ENCODE data around the gene PRXL2B.

The PRXL2B gene

GRCh38 chr1:2604844-2605508 lies 18.4 kb downstream of the PRXL2B start:
- WGBS (ENCODE audit: insufficient coverage) = 96% methylated on average over 11 of the region's 14 CpGs
- H3K4me3 ChIP-seq (ENCODE audit: control insufficient read depth in 1 of 7, extremely low read depth in 1 of 7, insufficient read depth in 4 of 7, low read depth in 2 of 7, low read length in 6 of 7) = no peak overlapping the region
- ChIA-PET CTCF (no interaction called here), POLR2A (no interaction called here)
- H3K9me3 ChIP-seq (ENCODE audit: control extremely low read depth in 1 of 5, control insufficient read depth in 4 of 5, insufficient read depth in 2 of 5, low read depth in 1 of 5, low read length in 4 of 5) = no peaks in the 10 kb centered on the region
- H3K27ac ChIP-seq (ENCODE audit: insufficient read depth in 1 of 2, low read depth in 1 of 2, low read length in 2 of 2, poor library complexity in 1 of 2, severe bottlenecking in 2 of 2) = no peak overlapping the region
- H3K27me3 ChIP-seq (replicated peaks in 2 of 5; ENCODE audit: control insufficient read depth in 4 of 5, insufficient read depth in 5 of 5, low read length in 4 of 5) = peaks cover 0 to 14% (median 0%) of the 10 kb centered on the region in 5 experiments
- H3K4me1 ChIP-seq (ENCODE audit: control extremely low read depth in 1 of 4, control insufficient read depth in 4 of 4, insufficient read depth in 4 of 4, low read length in 3 of 4) = no peaks in the 10 kb centered on the region
- no peak for DNase-seq
- no peaks in the 10 kb centered on the region for H3K36me3 ChIP-seq (ENCODE audit: control insufficient read depth in 4 of 4, insufficient read depth in 4 of 4, low read length in 3 of 4)

- CTCF ChIA-PET = no interaction called here
- no peaks in the 10 kb centered on the region for H3K9me3 ChIP-seq (ENCODE audit: control extremely low read depth in 1 of 5, control insufficient read depth in 4 of 5, insufficient read depth in 2 of 5, low read depth in 1 of 5, low read length in 4 of 5)
- no peak for DNase-seq
- no peaks in the 10 kb centered on the region for H3K36me3 ChIP-seq (ENCODE audit: control insufficient read depth in 4 of 4, insufficient read depth in 4 of 4, low read length in 3 of 4)
- no peak overlapping the region for H3K27ac ChIP-seq (ENCODE audit: insufficient read depth in 1 of 2, low read depth in 1 of 2, low read length in 2 of 2, poor library complexity in 1 of 2, severe bottlenecking in 2 of 2)
- no peaks in the 10 kb centered on the region for H3K4me1 ChIP-seq (ENCODE audit: control extremely low read depth in 1 of 4, control insufficient read depth in 4 of 4, insufficient read depth in 4 of 4, low read length in 3 of 4)
- POLR2A ChIA-PET = no interaction called here
- WGBS (ENCODE audit: insufficient coverage) = 97% methylated on average over 39 of the region's 48 CpGs
- peaks cover 0 to 19% (median 0%) of the 10 kb centered on the region in 5 experiments for H3K27me3 ChIP-seq (replicated peaks in 2 of 5; ENCODE audit: control insufficient read depth in 4 of 5, insufficient read depth in 5 of 5, low read length in 4 of 5)
- no peak overlapping the region for H3K4me3 ChIP-seq (ENCODE audit: control insufficient read depth in 1 of 7, extremely low read depth in 1 of 7, insufficient read depth in 4 of 7, low read depth in 2 of 7, low read length in 6 of 7)
Observed at GRCh38 chr1:2605509-2606395, 19.2 kb downstream of the PRXL2B start.

GRCh38 chr1:2606396-2606880 lies 19.9 kb downstream of the PRXL2B start:
- Histone ChIP-seq H3K4me1 (ENCODE audit: control extremely low read depth in 1 of 4, control insufficient read depth in 4 of 4, insufficient read depth in 4 of 4, low read length in 3 of 4) (no peaks in the 10 kb centered on the region), H3K27ac (ENCODE audit: insufficient read depth in 1 of 2, low read depth in 1 of 2, low read length in 2 of 2, poor library complexity in 1 of 2, severe bottlenecking in 2 of 2) (no peak overlapping the region), H3K4me3 (ENCODE audit: control insufficient read depth in 1 of 7, extremely low read depth in 1 of 7, insufficient read depth in 4 of 7, low read depth in 2 of 7, low read length in 6 of 7) (no peak overlapping the region), H3K27me3 (replicated peaks in 2 of 5; ENCODE audit: control insufficient read depth in 4 of 5, insufficient read depth in 5 of 5, low read length in 4 of 5) (peaks cover 0 to 24% (median 0%) of the 10 kb centered on the region in 5 experiments), H3K9me3 (ENCODE audit: control extremely low read depth in 1 of 5, control insufficient read depth in 4 of 5, insufficient read depth in 2 of 5, low read depth in 1 of 5, low read length in 4 of 5) (no peaks in the 10 kb centered on the region), H3K36me3 (ENCODE audit: control insufficient read depth in 4 of 4, insufficient read depth in 4 of 4, low read length in 3 of 4) (no peaks in the 10 kb centered on the region)
- POLR2A ChIA-PET = no interaction called here
- CTCF ChIA-PET = no interaction called here
- WGBS (ENCODE audit: insufficient coverage) = 81% methylated on average over 11 of the region's 15 CpGs
- no peak for DNase-seq

GRCh38 chr1:2606881-2607621 lies 20.5 kb downstream of the PRXL2B start:
- Histone ChIP-seq H3K27me3 (replicated peaks in 2 of 5; ENCODE audit: control insufficient read depth in 4 of 5, insufficient read depth in 5 of 5, low read length in 4 of 5) (peaks cover 0 to 19% (median 1%) of the 10 kb centered on the region in 5 experiments), H3K36me3 (ENCODE audit: control insufficient read depth in 4 of 4, insufficient read depth in 4 of 4, low read length in 3 of 4) (no peaks in the 10 kb centered on the region), H3K4me1 (ENCODE audit: control extremely low read depth in 1 of 4, control insufficient read depth in 4 of 4, insufficient read depth in 4 of 4, low read length in 3 of 4) (no peaks in the 10 kb centered on the region), H3K4me3 (ENCODE audit: control insufficient read depth in 1 of 7, extremely low read depth in 1 of 7, insufficient read depth in 4 of 7, low read depth in 2 of 7, low read length in 6 of 7) (no peak overlapping the region), H3K27ac (ENCODE audit: insufficient read depth in 1 of 2, low read depth in 1 of 2, low read length in 2 of 2, poor library complexity in 1 of 2, severe bottlenecking in 2 of 2) (no peak overlapping the region), H3K9me3 (ENCODE audit: control extremely low read depth in 1 of 5, control insufficient read depth in 4 of 5, insufficient read depth in 2 of 5, low read depth in 1 of 5, low read length in 4 of 5) (no peaks in the 10 kb centered on the region)
- CTCF ChIA-PET = no interaction called here
- DNase-seq = no peak
- POLR2A ChIA-PET = interaction anchor here (0.6 kb wide), 1 partner anchor 1171 kb away, joined by 3 read pairs; no protein-coding TSS in a partner anchor
- 90% methylated on average over 33 of the region's 36 CpGs for WGBS (ENCODE audit: insufficient coverage)

GRCh38 chr1:2607641-2608091 lies 21.1 kb downstream of the PRXL2B start:
- ChIA-PET POLR2A (interaction anchor here (0.6 kb wide), 1 partner anchor 1170 kb away, joined by 3 read pairs; no protein-coding TSS in a partner anchor), CTCF (no interaction called here)
- peaks cover 0 to 21% (median 1%) of the 10 kb centered on the region in 5 experiments for H3K27me3 ChIP-seq (replicated peaks in 2 of 5; ENCODE audit: control insufficient read depth in 4 of 5, insufficient read depth in 5 of 5, low read length in 4 of 5)
- DNase-seq = no peak
- no peaks in the 10 kb centered on the region for H3K4me1 ChIP-seq (ENCODE audit: control extremely low read depth in 1 of 4, control insufficient read depth in 4 of 4, insufficient read depth in 4 of 4, low read length in 3 of 4)
- H3K36me3 ChIP-seq (ENCODE audit: control insufficient read depth in 4 of 4, insufficient read depth in 4 of 4, low read length in 3 of 4) = no peaks in the 10 kb centered on the region
- H3K4me3 ChIP-seq (ENCODE audit: control insufficient read depth in 1 of 7, extremely low read depth in 1 of 7, insufficient read depth in 4 of 7, low read depth in 2 of 7, low read length in 6 of 7) = no peak overlapping the region
- 86% methylated on average over 12 of the region's 13 CpGs for WGBS (ENCODE audit: insufficient coverage)
- no peak overlapping the region for H3K27ac ChIP-seq (ENCODE audit: insufficient read depth in 1 of 2, low read depth in 1 of 2, low read length in 2 of 2, poor library complexity in 1 of 2, severe bottlenecking in 2 of 2)
- H3K9me3 ChIP-seq (ENCODE audit: control extremely low read depth in 1 of 5, control insufficient read depth in 4 of 5, insufficient read depth in 2 of 5, low read depth in 1 of 5, low read length in 4 of 5) = peaks cover 0 to 1% (median 0%) of the 10 kb centered on the region in 5 experiments

- H3K9me3 ChIP-seq (ENCODE audit: control extremely low read depth in 1 of 5, control insufficient read depth in 4 of 5, insufficient read depth in 2 of 5, low read depth in 1 of 5, low read length in 4 of 5) = peaks cover 0 to 11% (median 4%) of the 10 kb centered on the region in 5 experiments
- H3K4me3 ChIP-seq (ENCODE audit: control insufficient read depth in 1 of 7, extremely low read depth in 1 of 7, insufficient read depth in 4 of 7, low read depth in 2 of 7, low read length in 6 of 7) = no peak overlapping the region
- peaks cover 0 to 28% (median 1%) of the 10 kb centered on the region in 5 experiments for H3K27me3 ChIP-seq (replicated peaks in 2 of 5; ENCODE audit: control insufficient read depth in 4 of 5, insufficient read depth in 5 of 5, low read length in 4 of 5)
- H3K27ac ChIP-seq (ENCODE audit: insufficient read depth in 1 of 2, low read depth in 1 of 2, low read length in 2 of 2, poor library complexity in 1 of 2, severe bottlenecking in 2 of 2) = no peak overlapping the region
- H3K4me1 ChIP-seq (ENCODE audit: control extremely low read depth in 1 of 4, control insufficient read depth in 4 of 4, insufficient read depth in 4 of 4, low read length in 3 of 4) = no peaks in the 10 kb centered on the region
- WGBS (ENCODE audit: insufficient coverage) = 90% methylated on average over 33 of the region's 34 CpGs
- no peaks in the 10 kb centered on the region for H3K36me3 ChIP-seq (ENCODE audit: control insufficient read depth in 4 of 4, insufficient read depth in 4 of 4, low read length in 3 of 4)
- CTCF ChIA-PET = interaction anchor here (1.0 kb wide), 1 partner anchor 27 kb away, joined by 3 read pairs; no protein-coding TSS in a partner anchor
- POLR2A ChIA-PET = no interaction called here
- no peak for DNase-seq
Observed at GRCh38 chr1:2609319-2610035, 22.9 kb downstream of the PRXL2B start.

Data from common myeloid progenitor, CD34-positive (primary cell).